Measurements from ENCODE around the gene VAV1. TPM values are rescaled to one million over a fixed set of nuclear protein-coding genes. Genes with fewer than 3 reads are reported as not detected.

VAV1 gene
- total and polyA plus RNA-seq, 2 donors (not counting 1 experiment from before 2014, with no cell fraction given): 62.7 to 98.8 TPM

DNA sequence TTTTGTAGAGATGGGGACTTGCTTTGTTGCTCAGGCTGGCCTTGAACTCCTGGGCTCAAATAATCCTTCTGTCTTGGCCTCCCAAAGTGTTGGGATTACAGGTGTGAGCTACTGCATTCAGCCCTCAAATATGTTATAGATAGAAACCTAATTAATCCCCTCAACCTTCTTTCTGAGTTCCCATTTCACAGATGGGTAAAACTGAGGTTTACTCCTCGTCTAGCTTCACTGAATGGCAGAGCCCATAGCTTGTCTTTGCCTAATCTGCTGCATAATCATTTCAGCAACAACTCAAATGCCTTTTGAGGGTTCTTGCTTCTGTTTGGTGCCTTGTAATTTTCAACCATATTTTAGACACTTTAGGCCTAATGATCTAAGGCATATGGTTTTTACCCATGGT, 78.9 kb downstream of the VAV1 start:
- peaks cover 5% of the 10 kb centered on the region for H4K20me1 ChIP-seq (ENCODE audit: control insufficient read depth, insufficient read depth, low read length, poor library complexity, severe bottlenecking)
- H3K27ac ChIP-seq (ENCODE audit: low read length in 2 of 2): no peak overlapping the region
- ChIA-PET CTCF (no interaction called here), POLR2A (no interaction called here)
- H3K4me2 ChIP-seq (replicated peaks; ENCODE audit: low read depth, low read length, poor library complexity, severe bottlenecking): no peak overlapping the region
- Mint-ChIP-seq H3K9me3 (ENCODE audit: insufficient read depth) (no peaks in the 10 kb centered on the region), H3K4me1 (no peaks in the 10 kb centered on the region), H3K4me3 (no peak overlapping the region), H3K27ac (no peak overlapping the region), H3K27me3 (no peaks in the 10 kb centered on the region)
- peaks cover 19% of the 10 kb centered on the region for H3K79me2 ChIP-seq (ENCODE audit: control insufficient read depth, insufficient read depth, low read length)
- TF ChIP-seq CTCF (IDR thresholded peaks at IDR 0.05): no peak
- TF ChIP-seq EZH2 (IDR thresholded peaks at IDR 0.05; ENCODE audit: borderline replicate concordance, insufficient read depth, low read depth, low read length, poor library complexity, severe bottlenecking): no peak
- peaks cover 11 to 79% of the 10 kb centered on the region in 2 experiments for H3K36me3 ChIP-seq (replicated peaks in 1 of 2; ENCODE audit: control extremely low read depth in 1 of 2, control insufficient read depth in 1 of 2, extremely low read depth in 1 of 2, insufficient read depth in 2 of 2, low read length in 1 of 2)
- no peak overlapping the region for H3K9ac ChIP-seq (ENCODE audit: low read length)
- intact Hi-C loops (cut with micrococcal nuclease): no loop called here
- no peaks in the 10 kb centered on the region for H3K9me3 ChIP-seq (ENCODE audit: control extremely low read depth in 1 of 3, control insufficient read depth in 2 of 3, insufficient read depth in 1 of 3, low read length in 2 of 3)
- no peak for DNase-seq
- no peaks in the 10 kb centered on the region for H3K27me3 ChIP-seq (replicated peaks in 1 of 4; ENCODE audit: control extremely low read depth in 1 of 4, control insufficient read depth in 3 of 4, insufficient read depth in 4 of 4, low read length in 3 of 4)
- H3K4me1 ChIP-seq (ENCODE audit: control insufficient read depth in 2 of 2, insufficient read depth in 2 of 2, low read length in 2 of 2): no peaks in the 10 kb centered on the region
- no CpG with 5 or more reads among the region's 1 CpG for WGBS (ENCODE audit: insufficient coverage)
- no peak for ATAC-seq (ENCODE audit: low read depth)
- no peak overlapping the region for H3K4me3 ChIP-seq (ENCODE audit: control extremely low read depth in 1 of 5, extremely low read depth in 1 of 5, insufficient read depth in 1 of 5, low read depth in 2 of 5, low read length in 4 of 5)
- H2AFZ ChIP-seq (ENCODE audit: insufficient read depth, low read depth, low read length, poor library complexity, severe bottlenecking): no peak overlapping the region

GRCh38 chr19:6852001-6852400, 79.5 kb downstream of the VAV1 start:
- Mint-ChIP-seq H3K27me3 (no peaks in the 10 kb centered on the region), H3K9me3 (ENCODE audit: insufficient read depth) (no peaks in the 10 kb centered on the region), H3K4me3 (no peak overlapping the region), H3K27ac (no peak overlapping the region), H3K4me1 (no peaks in the 10 kb centered on the region)
- intact Hi-C loops (cut with micrococcal nuclease): no loop called here
- DNase-seq (no peak), ATAC-seq (ENCODE audit: low read depth) (no peak)
- Histone ChIP-seq H3K4me2 (replicated peaks; ENCODE audit: low read depth, low read length, poor library complexity, severe bottlenecking) (no peak overlapping the region), H3K9ac (ENCODE audit: low read length) (no peak overlapping the region), H3K4me1 (ENCODE audit: control insufficient read depth in 2 of 2, insufficient read depth in 2 of 2, low read length in 2 of 2) (no peaks in the 10 kb centered on the region), H4K20me1 (ENCODE audit: control insufficient read depth, insufficient read depth, low read length, poor library complexity, severe bottlenecking) (peaks cover 5% of the 10 kb centered on the region), H3K27me3 (replicated peaks in 1 of 4; ENCODE audit: control extremely low read depth in 1 of 4, control insufficient read depth in 3 of 4, insufficient read depth in 4 of 4, low read length in 3 of 4) (no peaks in the 10 kb centered on the region), H3K79me2 (ENCODE audit: control insufficient read depth, insufficient read depth, low read length) (peaks cover 19% of the 10 kb centered on the region), H3K36me3 (replicated peaks in 1 of 2; ENCODE audit: control extremely low read depth in 1 of 2, control insufficient read depth in 1 of 2, extremely low read depth in 1 of 2, insufficient read depth in 2 of 2, low read length in 1 of 2) (peaks cover 11 to 76% of the 10 kb centered on the region in 2 experiments), H2AFZ (ENCODE audit: insufficient read depth, low read depth, low read length, poor library complexity, severe bottlenecking) (no peak overlapping the region), H3K9me3 (ENCODE audit: control extremely low read depth in 1 of 3, control insufficient read depth in 2 of 3, insufficient read depth in 1 of 3, low read length in 2 of 3) (no peaks in the 10 kb centered on the region), H3K4me3 (ENCODE audit: control extremely low read depth in 1 of 5, extremely low read depth in 1 of 5, insufficient read depth in 1 of 5, low read depth in 2 of 5, low read length in 4 of 5) (no peak overlapping the region), H3K27ac (ENCODE audit: low read length in 2 of 2) (no peak overlapping the region)
- TF ChIP-seq EZH2 (IDR thresholded peaks at IDR 0.05; ENCODE audit: borderline replicate concordance, insufficient read depth, low read depth, low read length, poor library complexity, severe bottlenecking): no peak
- TF ChIP-seq CTCF (IDR thresholded peaks at IDR 0.05): no peak
- WGBS (ENCODE audit: insufficient coverage): 100% methylated on average over 1 of the region's 1 CpG
- ChIA-PET POLR2A (no interaction called here), CTCF (no interaction called here)
